ENCODE measurements around the gene AK1. TPM values are rescaled to one million over a fixed set of nuclear protein-coding genes. Genes with fewer than 3 reads are reported as not detected.

AK1 gene
- total RNA-seq, 1 experiment from 2014 or later = 62.1 TPM

- TF ChIP-seq TCF7L2 (IDR thresholded peaks at IDR 0.05; ENCODE audit: low read depth, low read length) = no peak
- TF ChIP-seq SIN3A (IDR thresholded peaks at IDR 0.05; ENCODE audit: borderline replicate concordance, insufficient read depth, low read depth, low read length) = no peak
- no peak for TF ChIP-seq CTCF (IDR thresholded peaks at IDR 0.05)
- no peak for TF ChIP-seq POLR2AphosphoS5 (IDR thresholded peaks at IDR 0.05; ENCODE audit: low read depth, low read length)
- no peak for TF ChIP-seq REST (IDR thresholded peaks at IDR 0.05; ENCODE audit: insufficient read depth in 1 of 2, low read depth in 2 of 2, low read length in 1 of 2)
- no TSS peak for BruUV-seq (replicated peaks)
- ChIA-PET CTCF (no interaction called here), POLR2A (interaction anchor here (0.5 kb wide), 1 partner anchor 73 kb away, joined by 3 read pairs; no protein-coding TSS in a partner anchor)
- ATAC-seq = no peak
- intact Hi-C loops (cut with micrococcal nuclease; ENCODE audit: unreplicated experiment) (no loop called here), in situ Hi-C loops (cut with HindIII; ENCODE audit: low pct_unique_long_range_greater_than_20kb, low sequenced_read_pairs) (no loop called here)
- no peak overlapping the region for H3K4me3 ChIP-seq (ENCODE audit: low read depth in 2 of 2, low read length in 2 of 2)
- H3K9me3 ChIP-seq (ENCODE audit: control insufficient read depth, insufficient read depth, low read depth, low read length) = no peaks in the 10 kb centered on the region; the same call in 1 of the 2 replicates
- H3K27me3 ChIP-seq (ENCODE audit: control insufficient read depth, insufficient read depth, low read length) = no peaks in the 10 kb centered on the region
- peaks cover 7% of the 10 kb centered on the region; the same call in 1 of the 2 replicates for H3K36me3 ChIP-seq (ENCODE audit: control insufficient read depth, insufficient read depth, low read length)
- H3K4me1 ChIP-seq (ENCODE audit: control insufficient read depth, insufficient read depth, low read length) = peaks cover 13% of the 10 kb centered on the region
- H3K27ac ChIP-seq (ENCODE audit: low read length) = no peak overlapping the region
- DNase-seq (ENCODE audit: low read depth, low spot score) = no peak
These were observed 12.6 kb upstream of the AK1 start for GRCh38 chr9:127890053-127890452.

GRCh38 chr9:127887792-127888191 lies 10.3 kb upstream of the AK1 start:
- Histone ChIP-seq H3K27me3 (ENCODE audit: control insufficient read depth, insufficient read depth, low read length) (no peaks in the 10 kb centered on the region), H3K27ac (ENCODE audit: low read length) (no peak overlapping the region), H3K4me1 (ENCODE audit: control insufficient read depth, insufficient read depth, low read length) (peaks cover 26% of the 10 kb centered on the region), H3K9me3 (ENCODE audit: control insufficient read depth, insufficient read depth, low read depth, low read length) (no peaks in the 10 kb centered on the region), H3K36me3 (ENCODE audit: control insufficient read depth, insufficient read depth, low read length) (no peaks in the 10 kb centered on the region), H3K4me3 (ENCODE audit: low read depth in 2 of 2, low read length in 2 of 2) (no peak overlapping the region)
- TF ChIP-seq CTCF (IDR thresholded peaks at IDR 0.05) = no peak
- TF ChIP-seq TCF7L2 (IDR thresholded peaks at IDR 0.05; ENCODE audit: low read depth, low read length) = no peak
- no peak for TF ChIP-seq POLR2AphosphoS5 (IDR thresholded peaks at IDR 0.05; ENCODE audit: low read depth, low read length)
- TF ChIP-seq REST (IDR thresholded peaks at IDR 0.05; ENCODE audit: insufficient read depth in 1 of 2, low read depth in 2 of 2, low read length in 1 of 2) = no peak
- no peak for TF ChIP-seq SIN3A (IDR thresholded peaks at IDR 0.05; ENCODE audit: borderline replicate concordance, insufficient read depth, low read depth, low read length)
- ATAC-seq = peak; percentile 65
- intact Hi-C loops (cut with micrococcal nuclease; ENCODE audit: unreplicated experiment) (no loop called here), in situ Hi-C loops (cut with HindIII; ENCODE audit: low pct_unique_long_range_greater_than_20kb, low sequenced_read_pairs) (no loop called here)
- no TSS peak for BruUV-seq (replicated peaks)
- POLR2A ChIA-PET = no interaction called here
- CTCF ChIA-PET = interaction anchor here (0.6 kb wide), 1 partner anchor 95 kb away, joined by 3 read pairs; no protein-coding TSS in a partner anchor
- no peak for DNase-seq (ENCODE audit: low read depth, low spot score)

All from Panc1 (cell line).